Activated CD4-positive, alpha-beta T cell treated with anti-CD3 and anti-CD28 coated beads, Interleukin-2, Interleukin-4, amounts not matched to agents 100 ng/mL and 50 ng/mL, durations not matched to agents 16 hours and 8 hours (primary cell): ENCODE measurements around the gene NTNG2.

ENCODE experiments used
- DNase-seq: peaks from one replicate; pipeline ENCODE4 v3.0.0-alpha.2; 2020; ENCODE audit warnings: low spot score

Gene NTNG2

GRCh38 chr9:132204883-132205282 is 43.0 kb downstream of the NTNG2 start:
- DNase-seq, result no peak

GRCh38 chr9:132207215-132207614 is 45.4 kb downstream of the NTNG2 start:
- no peak for DNase-seq

- peak; percentile 10 for DNase-seq
Observed at GRCh38 chr9:132207839-132208615, 46.2 kb downstream of the NTNG2 start.

DNA sequence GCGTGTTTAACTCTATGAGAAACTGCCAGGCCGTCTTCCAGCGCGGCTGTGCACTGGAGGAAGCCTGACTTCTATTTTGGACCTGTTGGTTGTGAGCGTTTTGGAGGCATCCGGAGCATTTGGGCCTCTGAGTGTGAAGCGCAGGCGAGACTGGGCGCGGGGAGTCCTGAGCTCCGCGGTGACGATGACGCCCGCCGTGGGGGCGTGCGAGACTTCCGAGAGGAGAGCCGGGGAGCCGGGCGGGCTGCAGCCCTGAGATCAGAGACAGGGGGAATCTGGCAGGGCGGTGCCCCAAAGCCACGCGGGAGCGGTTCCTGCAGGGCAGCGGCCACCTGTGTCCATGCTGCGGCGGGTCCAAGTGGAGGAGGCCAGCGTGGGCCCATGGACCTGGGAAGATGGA is 47.4 kb downstream of the NTNG2 start:
- no peak for DNase-seq

- DNase-seq, result no peak
Observed at GRCh38 chr9:132210472-132211145, 48.8 kb downstream of the NTNG2 start.

DNA sequence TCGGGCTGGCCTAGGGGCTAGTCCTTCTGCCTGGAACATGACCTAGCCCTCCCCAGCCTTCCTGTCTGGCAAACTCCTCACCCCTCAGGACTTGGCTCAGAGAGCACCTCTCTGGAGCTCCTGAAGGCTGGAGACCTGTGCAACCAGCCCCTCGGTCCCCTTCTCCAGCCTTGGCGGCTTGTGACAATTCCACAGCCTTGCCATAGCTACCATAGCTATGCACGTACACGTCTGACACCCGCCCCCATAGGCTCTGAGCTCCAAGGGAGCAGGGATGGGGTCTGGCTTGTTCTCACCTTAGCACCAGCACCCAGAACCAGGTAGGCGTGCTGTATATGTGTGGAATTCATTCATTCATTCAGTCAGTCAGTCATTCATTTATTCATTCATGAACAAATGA is 49.7 kb downstream of the NTNG2 start:
- no peak for DNase-seq

- DNase-seq, result no peak
Observed at GRCh38 chr9:132214027-132214622, 52.3 kb downstream of the NTNG2 start.

DNA sequence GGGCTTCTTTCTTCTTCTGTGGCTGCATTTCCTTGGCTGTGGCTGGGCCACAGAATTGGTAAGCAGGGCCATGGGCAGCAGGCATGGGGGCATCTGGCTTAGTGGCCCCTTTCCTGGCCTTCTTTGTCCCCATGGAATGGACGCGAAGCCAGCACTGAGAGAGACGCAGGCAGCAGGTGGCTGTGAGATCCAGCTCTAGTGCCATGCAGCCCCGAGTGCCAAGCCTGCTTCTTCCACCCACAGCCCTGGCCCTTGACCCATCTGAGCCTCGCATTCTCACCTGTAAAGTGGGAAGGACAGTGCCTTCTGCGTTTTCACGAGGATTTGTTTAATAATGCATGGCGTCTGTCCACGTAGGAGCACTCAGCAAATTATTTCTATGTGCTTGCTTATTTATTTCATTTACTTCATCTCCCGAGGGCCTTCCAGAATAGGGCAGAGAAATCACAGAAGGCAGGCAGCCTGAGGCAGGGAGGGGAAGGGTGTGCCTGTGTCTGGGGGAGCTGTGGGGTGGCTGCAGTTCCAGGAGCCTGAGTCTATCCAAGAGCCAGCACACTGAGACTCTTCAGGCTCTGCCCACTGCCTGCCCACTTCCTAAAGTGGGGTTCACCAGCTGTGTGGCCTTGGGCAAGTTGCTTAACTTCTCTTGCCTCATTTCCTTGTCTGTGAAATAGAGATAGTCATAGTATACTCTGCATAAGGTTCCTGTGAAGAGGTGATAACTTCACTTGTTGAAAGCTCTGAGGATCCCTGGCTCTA is 55.2 kb downstream of the NTNG2 start:
- DNase-seq, result no peak

- DNase-seq, result no peak
Observed at GRCh38 chr9:132218208-132218607, 56.4 kb downstream of the NTNG2 start.

GRCh38 chr9:132221941-132222340 is 60.1 kb downstream of the NTNG2 start:
- no peak for DNase-seq

- DNase-seq, result no peak
Observed at GRCh38 chr9:132224645-132225044, 62.8 kb downstream of the NTNG2 start.

- DNase-seq, result no peak
Observed at GRCh38 chr9:132226571-132227430, 64.9 kb downstream of the NTNG2 start.

DNA sequence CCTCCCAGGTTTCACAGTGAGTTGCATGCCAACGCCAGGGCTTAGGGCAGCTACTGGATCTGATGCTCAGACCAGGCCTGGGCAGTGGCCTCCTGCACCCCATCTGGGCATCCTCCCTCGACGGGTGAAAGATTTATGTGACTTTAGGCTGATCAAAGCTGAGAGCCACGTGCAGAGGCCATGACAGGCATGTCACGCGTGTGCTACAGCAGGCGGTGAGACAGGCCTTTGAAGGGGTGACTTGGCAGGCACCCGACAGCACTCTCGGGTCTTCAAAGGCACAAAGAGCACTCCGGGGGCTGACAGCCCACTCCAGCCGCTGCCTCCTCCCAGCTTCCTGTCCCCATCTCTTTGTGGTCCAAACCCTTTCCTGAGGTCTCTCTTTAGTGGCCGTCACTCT is 66.2 kb downstream of the NTNG2 start:
- no peak for DNase-seq

GRCh38 chr9:132230605-132231004 is 68.7 kb downstream of the NTNG2 start:
- no peak for DNase-seq

DNA sequence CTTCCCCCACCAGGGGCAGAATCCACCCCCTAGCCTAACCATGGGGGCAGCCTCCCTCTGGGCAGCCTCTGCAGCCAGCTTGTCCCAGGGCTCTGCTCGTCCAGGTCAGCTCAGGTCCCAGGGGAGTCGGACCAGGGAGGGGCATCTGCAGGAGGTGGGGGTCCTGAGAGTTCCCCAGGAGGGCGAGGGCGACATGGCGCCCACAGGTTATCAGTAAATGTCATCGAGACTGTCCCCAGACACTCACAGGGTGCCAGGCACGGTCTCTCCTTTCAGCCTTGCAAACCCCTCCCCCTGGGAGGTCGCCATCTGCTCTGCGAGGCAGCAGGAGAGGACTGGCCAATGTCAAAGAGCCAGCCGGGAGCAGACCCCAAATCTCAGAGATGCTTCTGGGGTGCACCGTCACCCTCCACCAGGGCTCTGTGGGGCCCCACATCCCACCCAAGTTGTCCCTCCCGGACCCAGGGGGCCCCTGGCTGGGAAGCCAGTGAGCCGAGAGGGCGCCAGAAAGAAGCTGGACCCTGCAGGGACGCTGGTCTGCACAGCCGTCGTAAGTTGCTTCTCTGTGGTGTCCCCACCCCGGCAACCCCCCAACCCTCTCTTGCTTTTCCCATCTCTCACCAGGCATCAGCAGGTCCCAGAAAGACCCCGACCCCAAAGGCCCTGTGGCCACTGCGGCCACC is 69.3 kb downstream of the NTNG2 start:
- no peak for DNase-seq

DNA sequence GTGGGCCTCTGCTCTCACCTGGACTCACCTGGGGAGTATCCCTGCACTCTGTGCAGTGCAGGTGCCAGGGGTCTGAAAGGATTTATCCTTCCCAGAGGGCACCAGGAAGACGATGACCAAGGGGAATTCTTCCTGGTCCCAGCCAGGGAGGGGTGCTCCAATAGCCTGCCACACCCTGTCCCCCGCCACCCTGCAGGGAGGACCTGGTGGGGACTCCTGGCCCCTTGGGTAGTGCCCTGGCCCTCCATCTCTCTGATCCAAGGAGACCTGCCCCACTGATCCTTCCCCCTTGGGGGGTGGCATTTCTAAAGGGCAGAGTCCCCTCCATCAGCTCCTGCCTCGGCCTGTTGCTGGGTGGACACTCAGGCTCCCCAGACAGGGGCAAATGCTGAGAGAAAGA is 70.7 kb downstream of the NTNG2 start:
- DNase-seq, result no peak

DNA sequence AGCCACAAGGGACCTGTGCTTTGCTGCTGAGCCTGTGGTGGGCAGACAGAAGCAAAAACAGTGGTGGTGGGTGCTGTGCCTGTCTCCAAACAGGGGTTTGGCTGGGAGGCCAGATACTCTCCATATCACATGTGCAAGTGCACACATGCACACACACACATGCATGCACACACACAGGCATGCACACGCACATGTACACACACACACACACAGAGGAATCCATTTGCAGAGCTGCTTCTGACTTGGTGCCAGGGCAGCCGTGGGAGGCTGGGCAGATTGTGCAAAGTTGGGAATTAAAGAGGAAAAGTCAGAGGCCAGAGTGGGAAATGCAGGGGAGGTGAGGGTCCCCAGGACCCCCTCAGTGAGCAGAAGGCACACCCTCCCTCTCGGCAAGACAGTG is 71.3 kb downstream of the NTNG2 start:
- DNase-seq, result no peak

GRCh38 chr9:132234535-132234934 is 72.7 kb downstream of the NTNG2 start:
- DNase-seq, result no peak

DNA sequence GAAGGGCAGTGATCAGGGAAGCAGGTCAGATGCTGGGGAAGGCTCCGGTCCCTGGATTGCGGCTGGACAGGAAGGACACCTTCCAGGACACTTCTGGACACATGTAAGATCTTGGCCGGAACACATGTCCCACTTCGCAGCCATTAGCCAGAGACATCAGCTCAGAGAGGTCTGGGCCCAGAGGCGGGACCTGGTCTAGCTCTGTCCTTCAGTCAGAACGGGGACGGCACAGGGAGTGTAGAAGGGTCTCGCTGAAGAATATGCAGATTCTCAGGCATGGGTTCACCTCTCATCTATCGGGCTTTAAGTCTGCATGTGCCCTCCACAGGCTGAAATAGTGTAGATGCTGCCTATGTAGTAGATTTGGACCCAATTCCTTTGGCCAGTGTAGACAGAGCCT is 73.3 kb downstream of the NTNG2 start:
- DNase-seq, result no peak

- peak; percentile 81 for DNase-seq
Observed at GRCh38 chr9:132235894-132236661, 74.2 kb downstream of the NTNG2 start.
